T-helper 1 cell (primary cell): ENCODE measurements around the gene SYNC.
"Not testable (repeated sequence)": the region's sequence is repeated elsewhere in the genome, so short reads cannot be mapped to it uniquely, and the experiment has no call there.

Experiments used
- DNase-seq, 5 donors: peaks; one replicate each; pipeline ENCODE4 v3.0.0-alpha.2; 2012 to 2020

SYNC gene

DNA sequence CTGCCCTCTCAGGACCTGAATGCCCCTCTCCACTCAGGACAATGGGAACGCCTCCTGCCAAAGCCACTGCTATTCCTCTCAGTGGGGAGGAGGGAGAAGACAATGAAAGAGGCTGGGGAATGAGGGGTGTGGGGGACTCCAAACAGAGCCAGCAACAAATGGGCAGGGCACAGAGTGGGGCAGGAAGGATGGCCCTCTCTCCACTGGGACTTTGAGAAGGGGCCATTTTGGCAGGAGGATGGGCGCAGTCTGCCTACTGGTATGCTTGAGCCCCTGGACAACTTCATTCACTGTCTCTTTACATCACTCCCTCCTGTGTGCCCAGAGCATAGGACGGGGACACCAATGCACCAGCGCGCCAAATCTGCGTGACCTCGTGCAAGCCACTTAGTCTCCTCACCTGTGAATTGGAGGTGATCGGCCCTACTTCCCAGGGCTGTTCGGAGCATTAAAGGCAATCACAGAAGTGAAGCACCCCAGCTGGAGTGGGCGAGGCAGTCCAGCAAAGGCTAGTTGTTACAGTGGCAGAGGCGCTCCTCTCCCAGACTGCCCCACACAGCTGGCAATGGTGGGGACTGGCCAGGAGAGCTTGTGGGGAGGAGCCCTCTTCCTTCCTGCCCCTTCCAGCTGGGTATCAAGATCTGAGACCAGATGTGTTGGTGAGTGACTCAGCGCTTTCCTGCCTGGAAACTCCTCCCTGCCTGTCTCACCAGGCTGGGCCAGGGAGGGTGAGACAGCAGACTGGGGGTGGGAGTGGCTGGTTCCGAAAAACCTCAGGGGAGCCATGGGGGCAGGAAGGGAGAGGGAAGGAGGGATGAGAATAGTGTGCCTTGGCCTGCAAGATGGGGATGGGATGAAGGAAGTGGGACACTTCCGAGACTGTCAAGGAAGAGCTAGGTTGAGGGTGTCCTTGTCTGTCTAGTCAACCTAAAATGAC, 22.4 kb upstream of the SYNC start:
- DNase-seq = peak in 1 of 5 donors; percentile 54

DNA sequence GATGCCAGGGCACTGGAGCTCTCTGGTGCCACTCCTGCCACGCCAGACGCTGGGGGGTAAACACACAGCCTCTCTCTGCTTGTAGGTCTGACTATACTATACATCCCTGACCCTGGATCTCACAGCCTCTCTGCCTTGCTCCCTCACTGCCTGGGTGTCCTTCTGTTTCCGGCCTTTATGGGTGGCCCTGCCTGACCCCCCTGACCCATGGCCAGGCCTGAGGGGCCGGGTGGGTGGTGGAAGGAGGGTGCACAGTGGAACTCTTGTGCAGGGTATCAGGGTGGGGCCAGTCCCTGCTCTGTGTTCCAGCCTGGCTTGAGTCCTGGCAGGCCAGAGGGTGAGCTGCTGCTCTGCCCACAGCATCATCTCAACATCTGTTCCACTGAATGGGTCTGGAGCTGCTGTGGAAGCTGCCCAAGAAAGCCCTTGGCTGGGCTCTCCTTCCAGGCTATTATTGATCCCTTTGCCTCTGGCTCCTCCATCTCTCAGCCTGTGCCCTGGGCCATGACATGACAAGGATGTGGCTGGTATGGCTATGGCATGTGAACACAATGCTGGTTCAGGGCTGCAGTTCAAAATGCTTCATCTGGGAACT, 17.2 kb upstream of the SYNC start:
- DNase-seq = no peak

DNA sequence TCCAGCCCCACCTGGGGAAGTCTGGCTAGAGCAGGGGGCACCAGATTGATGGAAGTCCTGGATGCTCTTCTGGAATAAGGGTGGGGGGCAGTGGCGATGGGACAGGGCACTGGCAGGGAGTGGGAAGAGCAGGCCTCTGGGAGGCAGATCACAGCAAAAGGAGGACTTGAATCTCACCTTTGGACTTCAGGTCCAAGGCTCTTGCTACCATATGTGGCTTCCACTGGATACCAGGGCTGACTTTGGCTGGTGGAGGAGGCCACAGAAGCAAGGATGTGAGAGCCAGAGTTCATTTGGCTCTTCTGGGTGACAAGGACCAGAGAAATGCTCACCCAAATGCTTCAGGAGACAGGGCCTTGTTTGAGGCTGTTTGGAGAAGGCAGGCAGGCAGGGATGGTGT, 16.0 kb upstream of the SYNC start:
- no peak for DNase-seq

DNA sequence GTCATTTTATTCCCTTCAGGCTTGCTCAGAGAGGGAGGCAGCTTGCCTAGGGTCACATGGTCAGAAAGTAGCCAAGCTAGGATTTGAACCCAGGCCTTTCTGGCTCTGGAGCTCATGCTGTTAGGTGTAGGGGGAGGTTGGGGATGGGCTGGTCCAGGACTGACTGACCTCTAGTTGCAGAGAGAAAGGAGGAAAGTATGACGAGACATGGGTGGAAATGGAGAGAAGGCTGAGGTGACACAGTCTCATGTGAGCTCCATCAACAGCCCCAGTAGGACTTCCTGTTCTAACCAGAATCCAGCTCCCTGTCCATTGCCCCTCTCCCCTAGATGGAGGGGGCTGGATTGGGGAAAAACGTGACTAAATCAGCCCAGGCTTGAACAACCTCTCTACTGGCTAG, 15.5 kb upstream of the SYNC start:
- no peak for DNase-seq

DNA sequence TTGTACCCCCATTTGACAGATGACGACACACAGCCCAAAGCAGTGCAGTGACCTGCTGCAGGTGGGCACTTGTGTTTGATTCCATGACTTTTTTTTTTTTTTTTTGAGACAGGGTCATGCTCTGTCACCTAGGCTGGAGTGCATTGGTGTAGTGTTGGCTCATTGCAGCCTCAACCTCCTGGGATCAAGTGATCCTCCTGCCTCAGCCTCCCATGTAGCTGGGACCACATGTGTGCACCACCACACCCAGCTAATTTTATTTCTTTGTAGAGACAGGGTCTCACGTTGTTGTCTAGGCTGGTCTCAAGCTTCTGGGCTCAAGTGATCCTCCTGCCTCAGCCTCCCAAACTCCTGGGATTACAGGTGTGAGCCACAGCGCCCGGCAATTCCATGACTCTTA, 14.9 kb upstream of the SYNC start:
- DNase-seq = no peak

DNA sequence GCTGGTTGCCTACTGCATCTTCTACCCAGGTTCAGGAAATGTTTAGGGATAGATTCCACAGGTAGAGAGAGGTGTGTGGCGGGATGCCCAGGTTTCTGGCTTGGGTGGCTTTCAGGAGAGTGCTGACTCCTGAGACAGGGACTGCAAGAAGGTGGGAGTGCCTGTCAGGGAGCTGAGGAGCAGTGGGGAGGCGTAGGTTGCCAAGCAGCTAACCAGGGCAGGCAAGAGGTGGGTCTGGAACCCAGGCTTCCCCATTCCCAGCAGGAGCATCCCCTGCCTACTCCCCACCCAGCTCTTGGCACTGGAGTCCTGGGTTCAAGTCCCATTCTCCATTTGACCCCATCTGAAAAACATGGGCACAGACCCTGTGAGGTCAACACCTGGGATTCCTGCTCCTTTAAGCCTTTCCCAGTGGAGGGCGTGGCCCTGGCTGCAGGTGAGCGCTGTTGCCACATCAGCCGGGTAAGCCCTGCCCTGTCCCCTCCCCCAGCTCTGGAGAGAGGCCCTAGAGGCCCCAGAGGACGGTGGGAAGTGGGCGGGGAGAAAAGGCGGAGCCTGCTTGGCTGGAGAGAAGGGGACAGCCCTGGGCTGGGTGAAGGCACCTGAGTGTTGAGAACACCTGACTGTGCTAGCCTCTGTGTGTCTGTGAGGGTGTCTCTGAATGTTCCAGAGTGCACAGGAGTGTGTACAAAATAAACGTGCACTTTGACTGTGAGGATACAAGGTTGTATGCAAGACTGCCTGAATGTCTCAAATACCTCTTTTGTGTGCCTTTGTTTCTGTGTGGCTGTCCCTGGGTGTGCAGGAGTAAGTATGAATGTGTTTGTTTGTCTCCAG, 14.0 kb upstream of the SYNC start:
- peak in 2 of 5 donors; percentile 28 to 67 for DNase-seq

DNA sequence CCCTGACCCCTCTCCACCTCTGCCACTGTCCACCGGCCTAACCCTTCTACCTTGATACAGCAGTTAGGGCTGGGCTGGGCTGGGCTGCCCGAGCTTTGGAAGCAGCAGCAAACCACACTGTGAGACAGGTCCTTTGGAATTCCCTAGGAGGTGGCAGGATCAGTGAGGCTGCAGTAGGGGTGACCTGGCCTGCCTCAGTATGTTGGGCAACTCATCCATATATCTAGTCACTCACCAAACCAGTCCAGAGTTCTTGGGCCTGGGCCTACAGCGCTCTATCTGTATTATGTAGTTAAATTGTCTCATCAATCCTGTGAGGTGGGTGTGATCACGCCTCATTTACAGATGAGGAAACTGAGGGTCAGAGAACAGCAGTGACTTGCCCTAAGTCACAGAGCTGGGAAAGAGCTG, 13.3 kb upstream of the SYNC start:
- no peak for DNase-seq

DNA sequence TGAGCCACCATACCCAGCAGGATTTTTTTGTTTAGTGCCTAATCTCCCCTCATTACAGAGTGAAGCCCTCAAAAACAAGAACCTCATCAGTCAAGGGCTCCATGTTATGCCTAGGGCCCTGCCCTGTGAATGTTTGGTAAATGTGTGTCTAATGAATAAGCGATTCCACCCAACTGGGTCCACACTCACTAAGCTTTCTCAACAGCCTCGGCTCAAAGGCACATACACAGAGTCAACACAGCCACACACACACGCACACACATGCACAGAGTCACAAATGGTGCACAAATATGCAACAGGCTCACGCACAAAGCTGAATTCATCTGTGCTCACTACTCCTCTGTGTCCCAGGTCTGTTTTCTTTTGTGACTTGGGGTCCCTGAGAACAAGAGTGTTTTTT, 11.7 kb upstream of the SYNC start:
- no peak for DNase-seq

DNA sequence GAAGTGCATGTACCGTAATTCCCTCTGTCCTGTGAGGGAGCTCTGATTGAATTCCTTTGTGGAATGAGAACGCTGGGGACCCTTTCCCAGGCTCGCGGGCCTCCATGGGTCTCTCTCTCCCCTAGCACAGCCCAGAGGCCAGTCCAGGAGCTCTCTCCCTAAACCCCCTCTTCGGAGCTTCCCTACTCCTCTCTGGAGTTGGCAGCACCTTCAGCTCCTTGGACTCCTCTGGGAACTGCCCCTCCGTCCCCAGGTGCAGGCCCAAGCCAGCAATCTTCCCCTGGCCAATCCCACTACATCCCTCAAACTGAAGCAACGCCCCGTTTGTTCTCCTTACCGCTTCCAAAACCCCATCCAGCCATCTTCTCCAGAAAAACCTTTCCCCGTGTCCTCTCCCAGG, 10.5 kb upstream of the SYNC start:
- no peak for DNase-seq

DNA sequence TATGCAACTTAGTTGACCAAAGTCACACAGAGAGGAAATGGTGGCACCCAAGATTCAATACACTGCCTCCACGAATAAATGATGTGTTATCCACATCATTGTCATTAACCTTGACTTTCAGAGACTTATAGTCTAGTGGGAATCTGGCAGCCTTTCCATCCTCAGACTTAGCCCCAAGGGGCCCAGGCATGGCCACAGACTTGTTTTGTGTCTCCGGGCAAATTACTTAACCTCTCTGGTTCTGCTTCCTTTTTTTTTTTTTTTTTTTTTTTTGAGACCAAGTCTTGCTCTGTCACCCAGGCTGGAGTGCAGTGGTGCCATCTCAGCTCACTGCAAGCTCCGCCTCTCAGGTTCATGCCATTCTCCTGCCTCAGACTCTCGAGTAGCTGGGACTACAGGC, 8.7 kb upstream of the SYNC start:
- DNase-seq = not testable (repeated sequence)

DNA sequence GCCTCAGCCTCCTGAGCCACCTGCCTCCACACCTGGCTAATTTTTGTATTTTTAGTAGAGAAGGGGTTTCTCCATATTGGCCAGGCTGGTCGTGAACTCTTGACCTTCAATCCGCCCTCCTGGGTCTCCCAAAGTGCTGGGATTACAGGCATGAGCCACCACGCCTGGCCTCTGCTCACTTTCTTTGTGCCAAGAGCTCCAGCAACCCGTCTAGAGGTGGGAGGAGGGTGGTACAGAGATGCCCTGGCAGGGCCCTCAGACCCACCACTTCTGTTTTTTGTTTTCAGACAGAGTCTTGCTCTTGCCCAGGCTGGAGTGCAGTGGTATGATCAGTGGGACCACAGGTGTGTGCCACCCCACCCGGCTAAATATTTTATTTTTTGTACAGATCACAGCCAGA, 6.9 kb upstream of the SYNC start:
- no peak for DNase-seq

DNA sequence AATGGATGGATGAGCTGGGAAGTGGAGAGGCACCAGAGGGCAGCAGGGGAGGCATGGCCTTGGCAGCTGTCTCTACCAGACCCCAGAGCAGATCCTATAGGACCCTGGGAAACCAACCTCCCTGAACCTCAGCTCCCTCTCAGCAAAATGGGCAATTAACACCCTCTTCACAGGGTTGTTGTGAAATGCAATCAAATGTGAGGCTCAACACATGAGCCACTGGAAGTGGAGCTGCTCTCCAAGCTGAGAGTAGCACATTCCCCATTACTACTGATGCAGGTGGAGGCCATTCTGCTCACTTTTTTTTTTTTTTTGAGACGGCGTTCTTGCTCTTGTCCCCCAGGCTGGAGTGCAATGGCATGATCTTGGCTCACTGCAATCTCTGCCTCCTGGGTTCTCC, 6.5 kb upstream of the SYNC start:
- no peak for DNase-seq

DNA sequence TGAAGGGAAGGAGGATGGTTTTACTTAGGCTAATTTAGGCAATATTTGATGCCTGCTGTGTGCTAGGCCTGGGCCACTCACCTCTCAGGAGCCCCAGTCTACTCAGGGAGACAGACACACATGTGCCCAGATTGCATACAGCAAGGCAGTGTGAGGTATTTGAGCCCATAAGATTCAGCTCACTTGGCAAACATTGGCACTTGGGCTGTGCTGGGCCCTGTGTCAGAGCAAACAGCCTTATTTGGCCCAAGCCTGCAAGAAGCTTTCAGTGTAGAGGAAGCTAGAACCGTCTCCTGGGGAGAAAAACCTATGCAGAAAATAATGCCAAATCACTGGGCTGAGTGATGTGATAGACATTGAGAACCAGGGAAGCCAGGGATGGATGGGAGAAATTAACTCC, 3.9 kb upstream of the SYNC start:
- DNase-seq = no peak

DNA sequence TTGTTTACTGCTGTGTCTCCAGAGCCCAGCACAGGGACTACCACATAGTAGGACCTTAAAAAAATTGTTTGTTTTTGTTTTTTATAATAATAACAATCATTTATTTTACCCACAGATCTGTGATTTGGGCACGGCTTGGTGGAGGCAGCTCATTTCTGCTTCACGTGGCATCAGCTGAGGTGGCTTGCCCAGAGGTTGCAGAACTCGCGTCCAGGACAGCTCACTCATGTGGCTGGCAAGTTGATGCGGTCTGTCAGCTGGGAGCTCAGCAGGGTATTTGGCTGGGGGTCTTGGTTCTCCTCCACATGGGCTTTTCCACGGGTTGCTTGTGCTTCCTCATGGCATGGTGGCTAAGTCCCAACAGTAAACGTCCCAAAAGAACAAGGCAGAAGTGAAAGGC, 2.9 kb upstream of the SYNC start:
- no peak for DNase-seq

DNA sequence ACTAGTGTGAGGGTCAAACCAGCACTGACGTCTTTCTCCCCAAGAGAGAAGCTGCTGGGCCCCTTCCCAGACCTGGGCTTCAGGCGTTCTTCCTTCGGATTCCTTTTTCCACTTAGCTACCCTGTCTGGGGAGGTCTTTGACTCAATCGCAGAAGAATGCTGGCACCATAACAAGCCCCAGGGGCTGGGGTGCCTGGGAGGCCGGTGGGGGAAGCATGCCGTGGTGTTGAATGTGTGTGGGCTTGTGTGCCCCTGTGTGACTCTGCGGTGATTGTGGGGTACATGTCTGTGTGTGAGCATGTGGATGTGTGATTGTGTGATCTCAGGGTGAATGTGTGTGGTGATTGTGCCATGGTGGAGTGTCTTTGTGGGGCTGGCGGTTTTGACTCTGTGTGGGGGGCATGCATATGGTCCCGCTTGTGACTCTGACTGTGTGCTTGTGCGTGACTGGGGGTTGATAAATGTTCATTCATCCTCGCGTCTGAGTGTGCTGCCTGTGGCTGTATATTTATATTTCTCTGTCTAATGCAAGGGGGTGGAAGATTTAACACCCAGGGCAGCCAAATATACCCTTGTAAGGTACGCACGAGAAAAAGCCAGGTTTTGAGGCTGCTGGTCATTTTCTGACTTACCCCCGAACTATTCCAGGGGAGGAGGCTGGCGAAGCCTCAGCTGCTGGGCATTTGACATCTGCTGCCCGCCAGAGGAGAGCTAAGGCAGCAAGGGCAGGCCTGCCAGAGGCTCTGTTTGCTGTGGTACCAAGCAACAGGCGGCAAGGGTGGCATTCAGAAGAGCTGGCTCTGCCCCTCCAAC, 1.1 kb upstream of the SYNC start:
- DNase-seq = no peak

DNA sequence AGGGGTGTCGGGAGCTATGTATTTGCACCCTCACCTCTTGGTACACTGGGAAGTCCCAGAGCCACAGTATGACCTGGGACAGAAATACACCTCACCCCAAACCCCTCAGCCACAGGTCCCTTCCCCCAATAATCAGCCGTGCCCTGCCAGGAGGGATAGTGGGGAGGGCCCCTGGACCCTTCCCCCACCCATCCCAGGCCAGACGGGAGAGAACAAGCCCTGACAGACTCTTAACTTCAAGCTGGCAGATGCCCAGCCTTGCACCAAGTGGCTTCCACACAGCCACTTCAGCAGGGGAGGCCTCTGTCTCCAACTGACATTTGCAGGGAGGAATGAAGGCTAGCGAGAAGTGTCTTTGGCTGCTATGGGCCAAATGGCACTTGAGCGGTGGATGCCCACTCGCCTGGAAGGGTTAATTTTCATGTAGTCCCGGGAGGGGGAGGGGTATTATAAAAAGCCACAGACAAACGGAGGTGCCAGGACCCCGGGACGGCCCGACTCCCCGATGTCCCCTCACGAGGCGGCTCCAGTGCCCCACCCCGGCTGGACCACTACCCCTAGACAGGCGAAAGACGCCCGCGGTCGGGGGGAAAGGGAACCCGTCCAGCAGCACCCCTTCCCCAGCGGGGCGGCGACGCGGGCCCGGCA, 495 bp downstream of the SYNC start:
- DNase-seq = no peak

DNA sequence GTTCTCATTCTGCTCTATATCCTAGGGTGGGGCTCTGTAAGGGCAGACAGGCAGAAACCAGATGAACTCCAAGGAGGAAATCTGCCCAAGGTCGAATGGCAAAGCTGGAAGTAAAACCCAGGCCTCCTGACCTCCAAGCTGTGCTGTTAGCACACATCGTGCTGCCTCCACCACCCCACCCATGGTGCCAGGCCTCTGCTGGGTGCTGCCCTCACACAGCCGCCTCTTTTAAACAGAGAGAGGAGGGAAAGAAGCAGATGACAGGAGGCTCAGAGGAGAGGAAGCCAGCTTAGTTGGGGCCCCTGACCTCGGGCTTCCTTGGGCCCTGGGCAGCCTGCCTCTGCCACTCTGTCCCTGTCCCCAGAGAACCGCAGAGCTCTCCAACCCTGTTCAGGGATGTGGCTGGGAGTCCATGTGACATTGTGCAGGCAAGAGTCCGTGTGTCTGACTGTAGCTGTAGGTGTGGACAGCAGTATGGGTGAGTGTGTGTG, 1.1 kb downstream of the SYNC start:
- no peak for DNase-seq

DNA sequence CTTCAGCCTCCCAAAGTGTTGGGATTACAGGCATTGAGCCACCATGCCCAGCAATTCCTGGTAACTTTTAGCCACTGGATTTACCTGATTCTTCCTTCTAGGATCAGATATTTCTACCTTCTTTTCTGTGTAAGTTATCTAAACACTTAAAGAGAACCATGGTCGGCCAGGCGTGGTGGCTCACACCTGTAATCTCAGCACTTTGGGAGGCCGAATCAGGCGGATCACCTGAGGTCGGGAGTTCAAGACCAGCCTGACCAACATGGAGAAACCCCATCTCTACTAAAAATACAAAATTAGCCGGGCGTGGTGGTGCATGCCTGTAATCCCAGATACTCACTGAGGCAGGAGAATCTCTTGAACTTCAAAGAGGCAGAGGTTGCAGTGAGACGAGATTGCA, 5.6 kb downstream of the SYNC start:
- not testable (repeated sequence) for DNase-seq

DNA sequence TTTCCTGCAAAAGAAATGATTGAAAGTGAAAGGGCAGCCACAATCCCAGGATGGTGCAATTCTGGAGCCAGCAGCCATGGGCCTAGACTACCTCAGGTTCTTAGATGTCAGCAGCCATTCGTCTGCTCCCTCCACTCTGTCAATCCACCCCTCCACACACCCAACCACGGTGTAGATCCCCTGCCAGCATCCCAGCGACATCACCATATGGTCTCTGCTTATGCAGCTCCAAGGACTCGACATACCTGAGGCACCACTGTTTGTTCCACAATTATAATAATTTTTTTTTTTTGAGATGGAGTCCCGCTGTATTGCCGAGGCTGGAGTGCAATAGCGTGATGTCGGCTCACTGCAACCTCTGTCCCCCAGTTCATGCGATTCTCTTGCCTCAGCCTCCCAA, 6.5 kb downstream of the SYNC start:
- no peak for DNase-seq

DNA sequence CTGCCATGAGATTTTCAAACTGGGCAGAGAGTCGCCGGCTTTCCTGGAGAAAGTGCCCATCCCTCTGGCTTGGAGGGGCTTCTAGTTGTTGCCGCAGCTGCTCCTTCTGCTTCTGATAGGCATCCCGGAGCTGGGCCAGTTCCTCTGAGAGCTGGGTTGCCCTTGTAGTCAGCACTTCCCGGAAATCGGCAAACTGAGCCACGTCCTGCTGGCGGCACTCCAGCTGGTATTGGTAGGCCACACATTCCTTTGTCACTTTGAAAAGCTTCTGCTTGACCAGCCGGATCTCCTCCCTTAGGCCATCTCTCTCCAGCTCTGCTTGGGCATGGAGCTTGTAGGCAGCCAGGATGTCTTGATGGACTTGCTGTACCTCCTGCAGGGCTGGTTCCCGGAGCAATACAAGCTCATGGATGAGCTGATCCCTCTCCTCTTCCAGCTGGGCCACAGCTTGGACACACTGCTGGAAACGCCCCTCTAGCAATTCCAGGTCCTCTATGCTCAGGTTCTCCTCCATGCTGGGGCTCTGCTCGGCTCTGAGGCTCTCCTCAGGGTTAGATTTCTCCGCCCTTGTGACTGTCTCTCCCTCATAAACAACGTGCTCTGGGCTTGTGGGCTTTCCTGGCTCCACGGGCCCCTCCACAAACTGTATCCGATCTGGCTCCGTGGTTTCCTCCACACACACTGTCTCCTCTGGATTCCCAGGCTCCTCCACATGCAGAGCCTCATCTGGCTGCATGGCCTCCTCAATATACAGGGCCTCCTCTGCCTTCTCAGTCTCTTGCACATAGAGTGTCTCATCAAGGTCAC, 7.3 kb downstream of the SYNC start:
- no peak for DNase-seq
